GM12878 (cell line): Measurements from ENCODE around the gene GPR153. TPM values are rescaled to one million over a fixed set of nuclear protein-coding genes. Genes with fewer than 3 reads are reported as not detected.

ENCODE experiments used
- ATAC-seq: fragments of 200-7000 bp; cut with Tn5 transposase; 3 replicates; pipeline ENCODE4 v1.9.1; 2020; ENCODE audit warnings: mild to moderate bottlenecking, moderate library complexity
- BruUV-seq: library from RNA; stranded (reverse); fragments of 400-500 nt; replicated peaks from 2 replicates; lab custom pipeline; 2021; lab: Mats Ljungman, UMichigan
- CTCF ChIA-PET: fragments of 300-600 bp; sonication (Branson Sonifier 250); formaldehyde crosslinking; extraction: SDS; loops from one replicate; lab custom pipeline; 2021; ENCODE audit warnings: inconsistent platforms; lab: Yijun Ruan, JAX
- POLR2A ChIA-PET: fragments of 350-600 bp; formaldehyde crosslinking; extraction: SDS; loops from one replicate; lab custom pipeline; 2021; ENCODE audit warnings: inconsistent platforms; lab: Charles Lee
- RAD21 ChIA-PET: fragments of 300-600 bp; sonication (Branson Sonifier 250); formaldehyde crosslinking; loops from one replicate; lab custom pipeline; 2023; ENCODE audit warnings: antibody characterized with exemption; ENCODE audit not compliant: unreplicated experiment; lab: Charles Lee
- SMC1A ChIA-PET: fragments of 300-600 bp; sonication (Branson Sonifier 250); formaldehyde crosslinking; loops from one replicate; lab custom pipeline; 2023; ENCODE audit not compliant: unreplicated experiment, uncharacterized antibody; lab: Charles Lee
- DNase-seq: peaks from one replicate; pipeline ENCODE4 v3.0.0-alpha.2; 2011; ENCODE audit warnings: low read depth, low spot score
- FAIRE-seq: peaks from 3 replicates; lab custom pipeline; 2011; peaks lifted over from hg19 to GRCh38; lab: Jason Lieb, UNC
- H2AFZ ChIP-seq: 2 replicates; pipeline ENCODE4 v1.6.0; 2011; ENCODE audit warnings: low read depth, low read length, control low read depth; ENCODE audit not compliant: control insufficient read depth
- H3K27ac ChIP-seq: 2 replicates; pipeline ENCODE4 v1.5.1; 2011; ENCODE audit warnings: control low read depth; ENCODE audit not compliant: control insufficient read depth, insufficient read depth
- H3K27me3 ChIP-seq, 2 experiments: replicated peaks in 1 of 2; 2 replicates each; pipeline versions ENCODE4 v1.6.0 to v1.6.1; 2011; ENCODE audit warnings: low read length in 1 of 2; ENCODE audit not compliant: control insufficient read depth in 2 of 2, insufficient read depth in 2 of 2
- H3K36me3 ChIP-seq, 2 experiments: 2 replicates each; pipeline ENCODE4 v1.5.1; 2011; ENCODE audit warnings: low read length in 1 of 2; ENCODE audit not compliant: control insufficient read depth in 2 of 2, insufficient read depth in 2 of 2
- H3K4me1 ChIP-seq: 2 replicates; pipeline ENCODE4 v1.6.1; 2011; ENCODE audit warnings: mild to moderate bottlenecking, low read length, moderate library complexity, mixed read lengths; ENCODE audit not compliant: control insufficient read depth, insufficient read depth
- H3K4me2 ChIP-seq: 2 replicates; pipeline ENCODE4 v1.6.0; 2011; ENCODE audit warnings: control low read depth; ENCODE audit not compliant: control insufficient read depth, insufficient read depth
- H3K4me3 ChIP-seq: fragments of 200-600 bp; sonication (generic); 2 replicates; pipeline ENCODE4 v1.5.1; 2016
- H3K79me2 ChIP-seq: 2 replicates; pipeline ENCODE4 v1.6.0; 2011; ENCODE audit warnings: low read length; ENCODE audit not compliant: control insufficient read depth, insufficient read depth
- H3K9ac ChIP-seq: 2 replicates; pipeline ENCODE4 v1.8.0; 2011; ENCODE audit warnings: low read length, control low read depth, mixed read lengths; ENCODE audit not compliant: control insufficient read depth, insufficient read depth
- H3K9me3 ChIP-seq: replicated peaks from 3 replicates; pipeline ENCODE4 v1.5.1; 2011; ENCODE audit warnings: mild to moderate bottlenecking, low read length; ENCODE audit not compliant: control insufficient read depth, insufficient read depth
- H4K20me1 ChIP-seq: 2 replicates; pipeline ENCODE4 v1.6.0; 2011; ENCODE audit not compliant: control insufficient read depth, insufficient read depth
- CBX3 ChIP-seq: fragments of 200-600 bp; sonication (generic); IDR thresholded peaks from 2 replicates; pipeline ENCODE4 v1.6.1; 2016; ENCODE audit warnings: low read depth, borderline replicate concordance
- MYC ChIP-seq: IDR thresholded peaks from 2 replicates; pipeline ENCODE4 v1.6.1; 2011; ENCODE audit warnings: mild to moderate bottlenecking, low read length, moderate library complexity, inconsistent platforms; ENCODE audit not compliant: insufficient read depth, insufficient replicate concordance, insufficient read length, severe bottlenecking
- NFYB ChIP-seq: IDR thresholded peaks from 2 replicates; pipeline ENCODE4 v1.6.1; 2011; ENCODE audit warnings: low read depth, mild to moderate bottlenecking, low read length, improper control_type of control experiment, moderate library complexity; ENCODE audit not compliant: insufficient read depth
- RAD21 ChIP-seq: IDR thresholded peaks from 2 replicates; pipeline ENCODE4 v1.6.1; 2011; ENCODE audit warnings: mild to moderate bottlenecking, low read depth, low read length, moderate library complexity; ENCODE audit not compliant: insufficient read depth
- SIN3A ChIP-seq: IDR thresholded peaks from 2 replicates; pipeline ENCODE4 v1.6.1; 2012; ENCODE audit warnings: low read depth, low read length, improper control_type of control experiment
- SMARCA5 ChIP-seq: fragments of 450-650 bp; IDR thresholded peaks from 2 replicates; pipeline ENCODE4 v1.6.1; 2017; ENCODE audit warnings: mild to moderate bottlenecking
- SMC3 ChIP-seq: IDR thresholded peaks from 2 replicates; pipeline ENCODE4 v1.6.1; 2011; ENCODE audit warnings: low read length, improper control_type of control experiment, borderline replicate concordance
- SP1 ChIP-seq: IDR thresholded peaks from one replicate; pipeline ENCODE4 v1.6.1; 2011; ENCODE audit warnings: low read depth, low read length
- ZNF24 ChIP-seq: fragments of 450-650 bp; IDR thresholded peaks from 2 replicates; pipeline ENCODE4 v1.6.1; 2017; ENCODE audit warnings: antibody characterized with exemption, mild to moderate bottlenecking
- WGBS: methylation state at CpG from one replicate; pipeline ENCODE4 v1.1.6; 2016; ENCODE audit warnings: low lambda C conversion rate; ENCODE audit not compliant: insufficient replicate concordance, insufficient coverage; ENCODE audit errors: missing lambda C conversion rate; 5-methylcytosine and 5-hydroxymethylcytosine counted together
- in situ Hi-C: fragments of 300-500 bp; cut with MboI; formaldehyde crosslinking; loops from 9 replicates; pipeline ENCODE4 v1.14.3; 2018; ENCODE audit warnings: mixed read lengths
- intact Hi-C: fragments of 100-400 bp; cut with micrococcal nuclease; formaldehyde crosslinking; loops from one replicate; pipeline ENCODE4 v1.14.2; 2022; ENCODE audit not compliant: unreplicated experiment
- polyA plus RNA-seq, 11 experiments: library from polyadenylated mRNA; depleted of rRNA in 4 of 11; unstranded in 6 of 11; stranded (reverse) in 5 of 11; fragments of >200 nt; fragmentation: Nextera tagmentation in 4 of 11; fragmentation: Illumina TruSeq in 1 of 11; extraction: Ambion mirVana in 4 of 11; extraction: Trizol in 1 of 11; gene quantifications; 1 replicate in 1 of 11; 2 replicates in 10 of 11; pipeline versions ENCODE4 v1.2.1 to v1.2.3, GENCODE V29; 2011 to 2016; ENCODE audit warnings: inconsistent platforms in 2 of 11, missing spikeins in 2 of 11, low read depth in 1 of 11
- total RNA-seq, 4 experiments: library from RNA; depleted of rRNA in 3 of 4; stranded (reverse); fragments of >200 nt in 3 of 4; fragmentation: Illumina TruSeq in 1 of 4; extraction: Trizol in 1 of 4; gene quantifications; 2 replicates each; pipeline versions ENCODE4 v1.2.1 to v1.2.3, GENCODE V29; 2013 to 2021
- TF ChIP-seq, protein P1 (sequence below): fragments of 150-350 bp; IDR thresholded peaks from 2 replicates; pipeline ENCODE4 v1.6.1; 2014; ENCODE audit warnings: mild to moderate bottlenecking, low read depth, low read length
- TF ChIP-seq, protein P2 (sequence below): IDR thresholded peaks from 2 replicates; pipeline ENCODE4 v1.6.1; 2012; ENCODE audit warnings: mild to moderate bottlenecking, low read depth, low read length
- TF ChIP-seq, protein P3 (sequence below): fragments of 450-650 bp; IDR thresholded peaks from 2 replicates; pipeline ENCODE4 v1.6.1; 2017; ENCODE audit warnings: mild to moderate bottlenecking, low read depth, inconsistent platforms; ENCODE audit not compliant: poor library complexity, severe bottlenecking
- TF ChIP-seq, protein P4 (sequence below): fragments of 450-650 bp; IDR thresholded peaks from 2 replicates; pipeline ENCODE4 v1.6.1; 2016; ENCODE audit warnings: mild to moderate bottlenecking

Gene GPR153
- total and polyA plus RNA-seq, 10 of the 15 experiments (the other 5 are each of a cell fraction or from before 2014, with no cell fraction given): 0.04 to 2.2 (median 0.54) TPM

DNA sequence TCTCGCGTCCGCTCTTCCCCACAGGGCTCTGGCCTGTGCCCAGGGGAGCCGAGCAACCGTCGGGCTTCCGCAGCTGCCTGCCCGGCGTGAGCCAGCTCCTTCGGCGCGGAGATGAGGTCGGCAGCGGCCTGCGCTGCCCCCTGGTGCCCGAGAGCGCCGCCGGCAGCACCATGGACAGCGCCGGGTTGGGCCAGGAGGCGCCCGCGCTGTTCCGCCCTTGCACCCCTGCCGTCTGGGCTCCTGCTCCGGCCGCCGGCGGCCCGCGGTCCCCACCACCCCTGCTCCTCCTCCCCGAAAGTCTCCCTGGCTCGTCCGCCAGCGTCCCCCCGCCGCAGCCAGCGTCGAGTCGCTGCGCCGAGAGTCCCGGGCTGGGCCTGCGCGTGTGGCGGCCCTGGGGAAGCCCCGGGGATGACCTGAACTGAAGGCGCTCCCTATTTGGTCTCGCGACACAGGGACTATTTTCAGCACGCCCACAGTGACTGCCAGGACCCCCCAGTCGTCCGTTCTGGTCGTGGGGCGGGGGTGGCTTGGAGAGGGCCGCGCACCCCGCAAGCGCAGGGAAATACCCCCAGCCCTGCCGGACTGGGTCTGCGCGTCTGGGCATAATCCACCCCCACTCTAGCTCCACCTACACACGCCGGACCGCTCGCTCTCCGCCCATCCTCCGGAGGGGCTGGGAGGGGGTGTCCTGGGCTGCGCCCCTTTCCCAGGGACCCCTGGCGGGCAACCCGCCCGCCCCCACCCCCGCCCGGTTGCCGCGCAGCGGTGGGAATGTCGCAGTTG, 15.6 kb downstream of the GPR153 start:
- Histone ChIP-seq H2AFZ (no peak overlapping the region), H3K27ac (no peak overlapping the region), H3K36me3 (no peaks in the 10 kb centered on the region), H3K79me2 (no peaks in the 10 kb centered on the region), H3K4me2 (peak overlapping the region; percentile 77), H3K27me3 (peaks cover 17 to 26% of the 10 kb centered on the region in 2 experiments), H3K9me3 (no peaks in the 10 kb centered on the region), H3K4me1 (peaks cover 5% of the 10 kb centered on the region), H3K9ac (no peak overlapping the region), H3K4me3 (peak overlapping the region; percentile 41; the same call in 1 of the 2 replicates), H4K20me1 (no peaks in the 10 kb centered on the region)
- SMC1A ChIA-PET: interaction anchor here (0.6 to 1.6 kb wide), 3 partner anchors 97 to 193 kb away, joined by 4 to 7 read pairs (median 4); no protein-coding TSS in a partner anchor
- BruUV-seq: no TSS peak
- POLR2A ChIA-PET: interaction anchor here (0.6 kb wide), 1 partner anchor 14 kb away, joined by 3 read pairs; no protein-coding TSS in a partner anchor
- FAIRE-seq: peak; percentile 23
- ATAC-seq: peak; percentile 87
- no peak for DNase-seq
- 1% methylated on average over 27 of the region's 79 CpGs for WGBS
- RAD21 ChIA-PET: interaction anchor here (0.5 to 4.0 kb wide), 12 partner anchors 9 to 252 kb away, joined by 3 to 32 read pairs (median 4); partner anchors contain the start of genes ACOT7, ICMT and RNF207
- in situ Hi-C loops (loop anchor here (5.0 kb wide), 1 partner anchor 102 kb away; no protein-coding TSS in a partner anchor), intact Hi-C loops (no loop called here)
- CTCF ChIA-PET: interaction anchor here (0.6 to 5.2 kb wide), 13 partner anchors 14 to 193 kb away, joined by 3 to 47 read pairs (median 4); partner anchors contain the start of genes ACOT7 and RNF207
- TF ChIP-seq, protein P1, sequence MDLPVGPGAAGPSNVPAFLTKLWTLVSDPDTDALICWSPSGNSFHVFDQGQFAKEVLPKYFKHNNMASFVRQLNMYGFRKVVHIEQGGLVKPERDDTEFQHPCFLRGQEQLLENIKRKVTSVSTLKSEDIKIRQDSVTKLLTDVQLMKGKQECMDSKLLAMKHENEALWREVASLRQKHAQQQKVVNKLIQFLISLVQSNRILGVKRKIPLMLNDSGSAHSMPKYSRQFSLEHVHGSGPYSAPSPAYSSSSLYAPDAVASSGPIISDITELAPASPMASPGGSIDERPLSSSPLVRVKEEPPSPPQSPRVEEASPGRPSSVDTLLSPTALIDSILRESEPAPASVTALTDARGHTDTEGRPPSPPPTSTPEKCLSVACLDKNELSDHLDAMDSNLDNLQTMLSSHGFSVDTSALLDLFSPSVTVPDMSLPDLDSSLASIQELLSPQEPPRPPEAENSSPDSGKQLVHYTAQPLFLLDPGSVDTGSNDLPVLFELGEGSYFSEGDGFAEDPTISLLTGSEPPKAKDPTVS: no peak
- TF ChIP-seq SMARCA5 (peak; percentile 87), CBX3 (no peak), SP1 (peak; percentile 21), SIN3A (peak; percentile 97), NFYB (no peak), RAD21 (peak; percentile 57), ZNF24 (0 out of 2 replicates have a peak, but pooled peaks have one; percentile 40), MYC (no peak), SMC3 (peak; percentile 73)
- TF ChIP-seq, protein P2, sequence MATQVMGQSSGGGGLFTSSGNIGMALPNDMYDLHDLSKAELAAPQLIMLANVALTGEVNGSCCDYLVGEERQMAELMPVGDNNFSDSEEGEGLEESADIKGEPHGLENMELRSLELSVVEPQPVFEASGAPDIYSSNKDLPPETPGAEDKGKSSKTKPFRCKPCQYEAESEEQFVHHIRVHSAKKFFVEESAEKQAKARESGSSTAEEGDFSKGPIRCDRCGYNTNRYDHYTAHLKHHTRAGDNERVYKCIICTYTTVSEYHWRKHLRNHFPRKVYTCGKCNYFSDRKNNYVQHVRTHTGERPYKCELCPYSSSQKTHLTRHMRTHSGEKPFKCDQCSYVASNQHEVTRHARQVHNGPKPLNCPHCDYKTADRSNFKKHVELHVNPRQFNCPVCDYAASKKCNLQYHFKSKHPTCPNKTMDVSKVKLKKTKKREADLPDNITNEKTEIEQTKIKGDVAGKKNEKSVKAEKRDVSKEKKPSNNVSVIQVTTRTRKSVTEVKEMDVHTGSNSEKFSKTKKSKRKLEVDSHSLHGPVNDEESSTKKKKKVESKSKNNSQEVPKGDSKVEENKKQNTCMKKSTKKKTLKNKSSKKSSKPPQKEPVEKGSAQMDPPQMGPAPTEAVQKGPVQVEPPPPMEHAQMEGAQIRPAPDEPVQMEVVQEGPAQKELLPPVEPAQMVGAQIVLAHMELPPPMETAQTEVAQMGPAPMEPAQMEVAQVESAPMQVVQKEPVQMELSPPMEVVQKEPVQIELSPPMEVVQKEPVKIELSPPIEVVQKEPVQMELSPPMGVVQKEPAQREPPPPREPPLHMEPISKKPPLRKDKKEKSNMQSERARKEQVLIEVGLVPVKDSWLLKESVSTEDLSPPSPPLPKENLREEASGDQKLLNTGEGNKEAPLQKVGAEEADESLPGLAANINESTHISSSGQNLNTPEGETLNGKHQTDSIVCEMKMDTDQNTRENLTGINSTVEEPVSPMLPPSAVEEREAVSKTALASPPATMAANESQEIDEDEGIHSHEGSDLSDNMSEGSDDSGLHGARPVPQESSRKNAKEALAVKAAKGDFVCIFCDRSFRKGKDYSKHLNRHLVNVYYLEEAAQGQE: peak; percentile 100
- TF ChIP-seq, protein P3, sequence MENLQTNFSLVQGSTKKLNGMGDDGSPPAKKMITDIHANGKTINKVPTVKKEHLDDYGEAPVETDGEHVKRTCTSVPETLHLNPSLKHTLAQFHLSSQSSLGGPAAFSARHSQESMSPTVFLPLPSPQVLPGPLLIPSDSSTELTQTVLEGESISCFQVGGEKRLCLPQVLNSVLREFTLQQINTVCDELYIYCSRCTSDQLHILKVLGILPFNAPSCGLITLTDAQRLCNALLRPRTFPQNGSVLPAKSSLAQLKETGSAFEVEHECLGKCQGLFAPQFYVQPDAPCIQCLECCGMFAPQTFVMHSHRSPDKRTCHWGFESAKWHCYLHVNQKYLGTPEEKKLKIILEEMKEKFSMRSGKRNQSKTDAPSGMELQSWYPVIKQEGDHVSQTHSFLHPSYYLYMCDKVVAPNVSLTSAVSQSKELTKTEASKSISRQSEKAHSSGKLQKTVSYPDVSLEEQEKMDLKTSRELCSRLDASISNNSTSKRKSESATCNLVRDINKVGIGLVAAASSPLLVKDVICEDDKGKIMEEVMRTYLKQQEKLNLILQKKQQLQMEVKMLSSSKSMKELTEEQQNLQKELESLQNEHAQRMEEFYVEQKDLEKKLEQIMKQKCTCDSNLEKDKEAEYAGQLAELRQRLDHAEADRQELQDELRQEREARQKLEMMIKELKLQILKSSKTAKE: no peak
- TF ChIP-seq, protein P4, sequence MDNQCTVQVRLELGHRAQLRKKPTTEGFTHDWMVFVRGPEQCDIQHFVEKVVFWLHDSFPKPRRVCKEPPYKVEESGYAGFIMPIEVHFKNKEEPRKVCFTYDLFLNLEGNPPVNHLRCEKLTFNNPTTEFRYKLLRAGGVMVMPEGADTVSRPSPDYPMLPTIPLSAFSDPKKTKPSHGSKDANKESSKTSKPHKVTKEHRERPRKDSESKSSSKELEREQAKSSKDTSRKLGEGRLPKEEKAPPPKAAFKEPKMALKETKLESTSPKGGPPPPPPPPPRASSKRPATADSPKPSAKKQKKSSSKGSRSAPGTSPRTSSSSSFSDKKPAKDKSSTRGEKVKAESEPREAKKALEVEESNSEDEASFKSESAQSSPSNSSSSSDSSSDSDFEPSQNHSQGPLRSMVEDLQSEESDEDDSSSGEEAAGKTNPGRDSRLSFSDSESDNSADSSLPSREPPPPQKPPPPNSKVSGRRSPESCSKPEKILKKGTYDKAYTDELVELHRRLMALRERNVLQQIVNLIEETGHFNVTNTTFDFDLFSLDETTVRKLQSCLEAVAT: no peak
